MM.1S (cell line): Measurements from ENCODE around the gene LRRC28.
"Not testable (repeated sequence)": the region's sequence is repeated elsewhere in the genome, so short reads cannot be mapped to it uniquely, and the experiment has no call there.

Experiments used
- DNase-seq: peaks from one replicate; pipeline ENCODE4 v3.0.0-alpha.2; 2015
- H2AFZ ChIP-seq: fragments of 300-600 bp; sonication (generic); 2 replicates; pipeline ENCODE4 v1.6.0; 2016; ENCODE audit warnings: antibody characterized with exemption, low read length
- H3F3A ChIP-seq: fragments of 300-600 bp; sonication (generic); 2 replicates; pipeline ENCODE4 v1.6.1; 2016; ENCODE audit warnings: mild to moderate bottlenecking, antibody characterized with exemption, low read length, moderate library complexity, mixed read lengths; ENCODE audit not compliant: insufficient read depth
- H3K27ac ChIP-seq: fragments of 300-600 bp; sonication (generic); 2 replicates; pipeline ENCODE4 v1.5.1; 2016; ENCODE audit warnings: mild to moderate bottlenecking, low read length
- H3K27me3 ChIP-seq: fragments of 300-600 bp; sonication (generic); replicated peaks from 2 replicates; pipeline ENCODE4 v1.6.0; 2016; ENCODE audit warnings: low read length; ENCODE audit not compliant: insufficient read depth
- H3K36me3 ChIP-seq: fragments of 300-600 bp; sonication (generic); replicated peaks from 2 replicates; pipeline ENCODE4 v1.6.1; 2016; ENCODE audit warnings: mild to moderate bottlenecking, low read length, mixed read lengths; ENCODE audit not compliant: insufficient read depth
- H3K4me1 ChIP-seq: fragments of 300-600 bp; sonication (generic); 2 replicates; pipeline ENCODE4 v1.6.1; 2016; ENCODE audit warnings: low read length, mixed read lengths
- H3K4me2 ChIP-seq: fragments of 300-600 bp; sonication (generic); 2 replicates; pipeline ENCODE4 v1.6.0; 2016; ENCODE audit warnings: low read depth, low read length
- H3K4me3 ChIP-seq: fragments of 300-600 bp; sonication (generic); 2 replicates; pipeline ENCODE4 v1.5.1; 2016; ENCODE audit warnings: low read length, mixed read lengths
- H3K79me2 ChIP-seq: fragments of 300-600 bp; sonication (generic); 2 replicates; pipeline ENCODE4 v1.6.1; 2016; ENCODE audit warnings: mixed run types, low read length, mixed read lengths
- H3K9ac ChIP-seq: fragments of 300-600 bp; sonication (generic); 2 replicates; pipeline ENCODE4 v1.6.1; 2016; ENCODE audit warnings: low read length, mixed read lengths
- H3K9me2 ChIP-seq: fragments of 300-600 bp; sonication (generic); replicated peaks from 2 replicates; pipeline ENCODE4 v1.6.1; 2016; ENCODE audit warnings: mild to moderate bottlenecking, low read length, mixed read lengths; ENCODE audit not compliant: insufficient read depth
- H3K9me3 ChIP-seq: fragments of 300-600 bp; sonication (generic); replicated peaks from 2 replicates; pipeline ENCODE4 v1.6.1; 2016; ENCODE audit warnings: mild to moderate bottlenecking, low read length, mixed read lengths; ENCODE audit not compliant: insufficient read depth
- H4K20me1 ChIP-seq: fragments of 300-600 bp; sonication (generic); 2 replicates; pipeline ENCODE4 v1.6.1; 2016; ENCODE audit warnings: mild to moderate bottlenecking, low read length, moderate library complexity, mixed read lengths; ENCODE audit not compliant: insufficient read depth
- CTCF ChIP-seq: fragments of 300-600 bp; sonication (generic); IDR thresholded peaks from 2 replicates; pipeline ENCODE4 v1.5.1; 2016; ENCODE audit warnings: antibody characterized with exemption, low read length, mixed read lengths
- EZH2 ChIP-seq: fragments of 300-600 bp; sonication (generic); optimal IDR thresholded peaks from 2 replicates; pipeline ENCODE3; 2017; ENCODE audit warnings: low read depth, mild to moderate bottlenecking, antibody characterized with exemption, low read length, mixed read lengths
- EZH2phosphoT487 ChIP-seq: fragments of 300-600 bp; sonication (generic); IDR thresholded peaks from 2 replicates; pipeline ENCODE4 v1.6.1; 2018; ENCODE audit warnings: antibody characterized with exemption, low read length

The LRRC28 gene

GRCh38 chr15:99396375-99396774 lies 145.1 kb downstream of the LRRC28 start:
- no peak overlapping the region for H3K4me2 ChIP-seq

GRCh38 chr15:99399061-99399460 lies 147.8 kb downstream of the LRRC28 start:
- no peaks in the 10 kb centered on the region for H3K9me3 ChIP-seq
- TF ChIP-seq EZH2phosphoT487, result no peak
- no peak for TF ChIP-seq EZH2
- no peak for TF ChIP-seq CTCF
- no peaks in the 10 kb centered on the region for H3K27me3 ChIP-seq
- no peaks in the 10 kb centered on the region for H3K9me2 ChIP-seq
- no peaks in the 10 kb centered on the region for H3K79me2 ChIP-seq
- H2AFZ ChIP-seq, result no peak overlapping the region
- H3K4me2 ChIP-seq, result no peak overlapping the region
- H3K27ac ChIP-seq, result no peak overlapping the region
- H3F3A ChIP-seq, result no peaks in the 10 kb centered on the region
- no peak overlapping the region for H3K4me3 ChIP-seq
- DNase-seq, result no peak
- no peaks in the 10 kb centered on the region for H3K36me3 ChIP-seq
- no peak overlapping the region for H3K9ac ChIP-seq
- no peaks in the 10 kb centered on the region for H3K4me1 ChIP-seq
- H4K20me1 ChIP-seq, result no peaks in the 10 kb centered on the region

More at GRCh38 chr15:99396375-99396774, 145.1 kb downstream of the LRRC28 start:
- no peak for DNase-seq
- Histone ChIP-seq H3K4me3 (no peak overlapping the region), H2AFZ (no peak overlapping the region), H3K27ac (no peak overlapping the region), H3K9me2 (no peaks in the 10 kb centered on the region), H3K4me1 (no peaks in the 10 kb centered on the region), H3K27me3 (no peaks in the 10 kb centered on the region), H3K79me2 (no peaks in the 10 kb centered on the region), H4K20me1 (no peaks in the 10 kb centered on the region), H3K36me3 (no peaks in the 10 kb centered on the region), H3K9ac (no peak overlapping the region), H3F3A (no peaks in the 10 kb centered on the region), H3K9me3 (no peaks in the 10 kb centered on the region)
- no peak for TF ChIP-seq EZH2phosphoT487

- no peak overlapping the region for H3K9ac ChIP-seq
These were observed 148.3 kb downstream of the LRRC28 start for GRCh38 chr15:99399618-99400017.

GRCh38 chr15:99401216-99401615 lies 149.9 kb downstream of the LRRC28 start:
- not testable (repeated sequence) for H2AFZ ChIP-seq, H3K4me2 ChIP-seq, H3F3A ChIP-seq, H4K20me1 ChIP-seq, H3K27me3 ChIP-seq, DNase-seq, H3K9ac ChIP-seq, H3K4me1 ChIP-seq, H3K79me2 ChIP-seq, H3K27ac ChIP-seq, H3K9me3 ChIP-seq, H3K36me3 ChIP-seq, H3K9me2 ChIP-seq, H3K4me3 ChIP-seq

More at GRCh38 chr15:99399618-99400017, 148.3 kb downstream of the LRRC28 start:
- Histone ChIP-seq H2AFZ (no peak overlapping the region), H3K36me3 (no peaks in the 10 kb centered on the region), H3K27me3 (no peaks in the 10 kb centered on the region), H3F3A (no peaks in the 10 kb centered on the region), H3K9me2 (no peaks in the 10 kb centered on the region), H3K4me3 (no peak overlapping the region), H3K4me2 (no peak overlapping the region), H3K27ac (no peak overlapping the region), H3K9me3 (no peaks in the 10 kb centered on the region), H3K4me1 (no peaks in the 10 kb centered on the region), H3K79me2 (no peaks in the 10 kb centered on the region), H4K20me1 (no peaks in the 10 kb centered on the region)
- no peak for DNase-seq
- TF ChIP-seq EZH2phosphoT487, result no peak
- TF ChIP-seq CTCF, result no peak
- TF ChIP-seq EZH2, result no peak
